OCI-LY7 (cell line): Measurements from ENCODE around the gene CNNM2.

ENCODE experiments used
- CTCF ChIP-seq: fragments of 200-600 bp; sonication (generic); conservative IDR thresholded peaks from 2 replicates; pipeline ENCODE4 v1.5.1; 2014; ENCODE audit warnings: mild to moderate bottlenecking, antibody characterized with exemption, low read length, moderate library complexity, mixed read lengths
- EZH2phosphoT487 ChIP-seq: fragments of 200-600 bp; sonication (generic); IDR thresholded peaks from 2 replicates; pipeline ENCODE4 v1.6.1; 2018; ENCODE audit warnings: low read depth, borderline replicate concordance, mild to moderate bottlenecking, mixed run types, antibody characterized with exemption, low read length, moderate library complexity, mixed read lengths

GRCh38 chr10:103082683-103083082 lies 164.6 kb downstream of the CNNM2 start:
- no peak for TF ChIP-seq CTCF
- TF ChIP-seq EZH2phosphoT487, result no peak
